Psoas muscle (tissue), 8 donors: Measurements from ENCODE around the gene SLC25A47. TPM values are rescaled to one million over a fixed set of nuclear protein-coding genes. Genes with fewer than 3 reads are reported as not detected.

ENCODE experiments used
- ATAC-seq, 4 donors: fragments of 200-7000 bp; cut with Tn5 transposase; one replicate each; pipeline ENCODE4 v1.9.1; 2020; ENCODE audit warnings: moderate library complexity in 3 of 4, mild to moderate bottlenecking in 2 of 4
- DNase-seq, 2 donors: peaks; one replicate each; pipeline ENCODE4 v3.0.0-alpha.2; 2020
- H3K27ac ChIP-seq: fragments of 200-600 bp; one replicate; pipeline ENCODE4 v1.8.0; 2022
- H3K27me3 ChIP-seq, 3 donors: fragments of 200-600 bp in 1 of 3; one replicate each; pipeline versions ENCODE4 v1.6.1 to v1.8.0; 2013 to 2022; ENCODE audit warnings: low read length in 2 of 3, mild to moderate bottlenecking in 2 of 3, moderate library complexity in 1 of 3; ENCODE audit not compliant: insufficient read depth in 3 of 3
- H3K36me3 ChIP-seq, 2 donors: fragments of 200-600 bp in 1 of 2; one replicate each; pipeline versions ENCODE4 v1.6.1 to v1.8.0; 2013 to 2022; ENCODE audit warnings: low read depth in 1 of 2, mild to moderate bottlenecking in 1 of 2, moderate library complexity in 1 of 2; ENCODE audit not compliant: insufficient read depth in 1 of 2
- H3K4me1 ChIP-seq: fragments of 200-600 bp; one replicate; pipeline ENCODE4 v1.8.0; 2022
- H3K4me3 ChIP-seq: fragments of 200-600 bp; one replicate; pipeline ENCODE4 v1.8.0; 2022; ENCODE audit warnings: mild to moderate bottlenecking
- H3K9me3 ChIP-seq: fragments of 200-600 bp; one replicate; pipeline ENCODE4 v1.8.0; 2022
- CTCF ChIP-seq: fragments of 200-600 bp; IDR thresholded peaks from one replicate; pipeline ENCODE4 v1.8.0; 2022; ENCODE audit warnings: antibody characterized with exemption
- WGBS, 3 donors: extraction: QIAGEN DNeasy Blood & Tissue Kit; methylation state at CpG; one replicate each; pipeline versions ENCODE4 v1.1.6 to v1.1.7; 2013; 5-methylcytosine and 5-hydroxymethylcytosine counted together
- intact Hi-C, 2 donors: fragments of 100-400 bp; cut with DNase I; formaldehyde crosslinking; loops; one replicate each; pipeline versions ENCODE4 v1.11.0 to v1.14.2; 2022
- polyA plus RNA-seq, 3 donors: library from polyadenylated mRNA; stranded (reverse); fragments of 200-250 nt; gene quantifications; one replicate each; pipeline ENCODE4 v1.2.3, GENCODE V29; 2013
- total RNA-seq, 4 donors: library from RNA; stranded (reverse); fragmentation: NEBNext Ultra II Directional in 2 of 4; extraction: Animal tissue kit (Norgen Biotek cat#: 25700) in 2 of 4; gene quantifications; one replicate each; pipeline versions ENCODE4 v1.2.1 to v1.2.4, GENCODE V29; 2021 to 2023
- donor health status: healthy with polysubstance abuse.
- donor health status: DM: no; HTN: no; CAD: no; lungs with moderate emphysema.
- donor health status: Bipolar disorder and iron deficiency.
- donor health status: healthy.
- donor health status: DM: yes; HTN: yes; CAD: no.
- donor health status: DM: no; HTN: no; CAD: no.
- donor health status: DM: no; HTN: no; CAD: no.
- donor health status: DM: yes; HTN: yes; CAD: no.

Gene SLC25A47
- total and polyA plus RNA-seq, 7 donors, result 0.03 to 0.12 TPM; not detected in 5

DNA sequence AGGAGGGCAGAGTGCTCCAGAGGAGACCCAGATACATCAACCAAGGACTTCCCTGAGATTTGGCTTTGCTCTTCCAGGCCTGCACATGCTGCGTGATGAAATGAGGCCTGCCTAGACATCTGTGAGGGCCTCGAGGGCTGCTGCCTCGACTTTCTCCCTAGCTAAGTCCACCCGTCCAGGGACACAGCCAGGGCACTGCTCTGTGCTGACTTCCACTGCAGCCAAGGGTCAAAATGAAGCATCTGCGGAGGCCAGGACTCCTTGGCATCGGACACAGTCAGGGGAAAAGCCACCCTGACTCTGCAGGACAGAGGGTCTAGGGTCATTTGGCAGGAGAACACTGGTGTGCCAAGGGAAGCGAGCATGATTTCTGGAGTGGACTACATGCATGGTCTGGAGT is 10.7 kb downstream of the SLC25A47 start:
- WGBS, 3 donors, result 82 to 87% (median 84%) methylated on average over 7 of the region's 7 CpGs
- Histone ChIP-seq H3K27ac (no peak overlapping the region), H3K4me3 (no peak overlapping the region), H3K4me1 (no peaks in the 10 kb centered on the region), H3K36me3 (peaks cover 0 to 53% of the 10 kb centered on the region in 2 donors), H3K27me3 (no peaks in the 10 kb centered on the region), H3K9me3 (no peaks in the 10 kb centered on the region)
- no peak for ATAC-seq
- peak in 1 of 2 donors; percentile 38 for DNase-seq
- TF ChIP-seq CTCF, result no peak
- intact Hi-C loops, result no loop called here

GRCh38 chr14:100334904-100335303 is 11.8 kb downstream of the SLC25A47 start:
- Histone ChIP-seq H3K4me1 (no peaks in the 10 kb centered on the region), H3K36me3 (peaks cover 0 to 61% of the 10 kb centered on the region in 2 donors), H3K4me3 (no peak overlapping the region), H3K27me3 (no peaks in the 10 kb centered on the region), H3K27ac (no peak overlapping the region), H3K9me3 (no peaks in the 10 kb centered on the region)
- no peak for TF ChIP-seq CTCF
- DNase-seq (peak in 1 of 2 donors; percentile 26), ATAC-seq (no peak)
- intact Hi-C loops, result no loop called here
- 91 to 93% (median 92%) methylated on average over 12 of the region's 12 CpGs for WGBS, 3 donors

DNA sequence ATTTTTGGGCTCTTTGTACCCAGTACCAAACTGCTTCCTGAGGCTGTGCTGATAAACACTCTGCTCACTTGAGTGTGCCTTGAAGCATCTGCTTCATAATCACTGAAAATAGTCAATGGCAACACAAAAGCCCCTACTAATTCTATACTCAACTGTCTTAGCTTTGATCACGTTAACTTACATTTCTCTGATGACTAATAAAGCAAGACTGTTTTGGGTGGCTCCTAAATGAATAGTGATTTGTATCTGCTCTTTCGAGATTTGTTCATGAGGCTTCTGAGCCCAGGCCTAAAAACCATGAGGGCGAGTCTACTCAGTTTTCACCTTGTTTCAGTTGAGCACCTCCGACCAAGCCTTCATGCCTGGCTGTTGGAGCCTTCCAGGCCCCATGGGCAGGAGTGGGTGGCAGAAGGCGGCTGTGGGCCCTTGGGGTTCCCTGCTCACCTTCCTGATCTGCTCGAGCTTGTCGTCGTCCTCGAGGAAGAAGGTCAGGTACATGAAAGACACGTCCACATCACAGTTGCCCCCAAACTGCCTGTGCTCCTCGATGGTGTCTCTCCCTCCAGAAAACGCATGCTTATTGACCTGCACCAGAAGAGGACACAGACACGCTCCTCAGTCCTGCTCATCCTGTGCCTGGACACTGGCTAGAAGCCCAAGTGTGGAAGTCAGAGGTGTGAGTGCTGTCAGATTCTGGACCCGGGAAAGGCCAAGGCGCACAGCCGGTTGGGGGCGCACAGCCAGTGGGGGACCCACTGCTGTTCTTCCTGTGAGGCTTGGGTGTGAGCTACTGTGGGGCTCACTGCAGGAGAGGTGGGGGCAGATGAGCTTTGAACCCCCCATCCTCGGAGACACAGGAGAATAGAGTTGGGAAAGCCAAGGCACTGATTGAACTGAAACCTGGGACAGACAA is 13.7 kb downstream of the SLC25A47 start:
- Histone ChIP-seq H3K36me3 (peaks cover 0 to 73% of the 10 kb centered on the region in 2 donors), H3K27ac (no peak overlapping the region), H3K9me3 (no peaks in the 10 kb centered on the region), H3K27me3 (no peaks in the 10 kb centered on the region), H3K4me1 (peaks cover 7% of the 10 kb centered on the region), H3K4me3 (no peak overlapping the region)
- TF ChIP-seq CTCF, result no peak
- WGBS, 3 donors, result 87 to 91% (median 88%) methylated on average over 18 of the region's 18 CpGs
- intact Hi-C loops, result no loop called here
- ATAC-seq (no peak), DNase-seq (no peak)

DNA sequence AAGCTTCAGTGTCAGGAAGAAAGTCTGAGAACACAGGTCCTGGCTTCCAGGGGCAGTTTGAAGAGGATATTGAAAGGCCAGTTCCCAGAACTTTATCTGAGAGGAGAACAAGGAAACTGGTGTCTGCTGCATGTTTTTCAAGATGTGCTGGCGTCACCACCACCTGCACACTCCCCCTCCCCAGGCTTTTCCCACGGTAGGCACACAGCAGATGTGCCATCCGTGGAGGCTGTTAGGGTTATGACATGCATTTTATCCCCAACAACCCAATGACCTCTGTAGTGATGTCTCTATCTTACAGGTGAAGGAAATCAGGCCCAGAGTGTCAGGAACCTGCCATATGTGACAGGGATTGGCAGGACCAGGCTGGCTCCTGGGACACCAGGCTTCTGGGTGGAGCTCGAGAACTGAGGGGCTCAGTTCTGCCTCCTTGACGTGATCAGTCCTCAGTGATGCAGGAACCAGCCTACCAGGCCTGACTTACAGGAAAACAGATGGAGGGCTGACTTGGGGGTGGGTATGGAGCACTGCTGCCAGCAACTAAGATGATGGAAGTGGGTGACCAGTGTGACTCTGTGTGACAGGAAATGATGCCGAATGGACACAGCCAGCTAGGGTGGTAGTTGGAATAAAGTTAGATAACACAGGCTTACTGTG is 16.8 kb downstream of the SLC25A47 start:
- Histone ChIP-seq H3K4me3 (no peak overlapping the region), H3K27ac (peak overlapping the region; percentile 74), H3K36me3 (peaks cover 0 to 70% of the 10 kb centered on the region in 2 donors), H3K4me1 (peaks cover 11% of the 10 kb centered on the region), H3K27me3 (no peaks in the 10 kb centered on the region), H3K9me3 (no peaks in the 10 kb centered on the region)
- 78 to 82% (median 81%) methylated on average over 6 of the region's 6 CpGs for WGBS, 3 donors
- intact Hi-C loops, result no loop called here
- DNase-seq, result no peak
- no peak for TF ChIP-seq CTCF
- peak in 2 of 4 donors; percentile 4 to 25 for ATAC-seq
